ENCODE measurements around the gene PHLPP1.

DNA sequence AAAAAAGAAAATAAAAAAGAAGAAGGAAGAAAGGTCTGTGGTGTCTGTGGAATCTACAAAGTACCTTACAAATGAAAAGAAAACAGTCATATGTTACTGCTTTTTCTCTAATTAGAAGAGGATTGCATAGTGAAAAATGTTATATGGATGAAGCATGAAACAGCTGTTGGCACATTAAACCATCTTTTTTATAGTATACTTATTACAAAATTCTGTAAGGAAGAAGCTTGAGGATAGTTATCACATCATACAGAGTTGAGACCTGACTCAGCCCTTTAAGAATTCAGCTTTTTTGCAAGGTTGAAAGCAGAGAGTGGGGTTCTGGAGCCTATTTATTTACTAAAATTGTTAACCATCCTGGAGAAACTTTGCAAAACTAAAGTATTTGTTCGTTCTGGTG is 222.7 kb downstream of the PHLPP1 start:
- TF ChIP-seq, protein P1, sequence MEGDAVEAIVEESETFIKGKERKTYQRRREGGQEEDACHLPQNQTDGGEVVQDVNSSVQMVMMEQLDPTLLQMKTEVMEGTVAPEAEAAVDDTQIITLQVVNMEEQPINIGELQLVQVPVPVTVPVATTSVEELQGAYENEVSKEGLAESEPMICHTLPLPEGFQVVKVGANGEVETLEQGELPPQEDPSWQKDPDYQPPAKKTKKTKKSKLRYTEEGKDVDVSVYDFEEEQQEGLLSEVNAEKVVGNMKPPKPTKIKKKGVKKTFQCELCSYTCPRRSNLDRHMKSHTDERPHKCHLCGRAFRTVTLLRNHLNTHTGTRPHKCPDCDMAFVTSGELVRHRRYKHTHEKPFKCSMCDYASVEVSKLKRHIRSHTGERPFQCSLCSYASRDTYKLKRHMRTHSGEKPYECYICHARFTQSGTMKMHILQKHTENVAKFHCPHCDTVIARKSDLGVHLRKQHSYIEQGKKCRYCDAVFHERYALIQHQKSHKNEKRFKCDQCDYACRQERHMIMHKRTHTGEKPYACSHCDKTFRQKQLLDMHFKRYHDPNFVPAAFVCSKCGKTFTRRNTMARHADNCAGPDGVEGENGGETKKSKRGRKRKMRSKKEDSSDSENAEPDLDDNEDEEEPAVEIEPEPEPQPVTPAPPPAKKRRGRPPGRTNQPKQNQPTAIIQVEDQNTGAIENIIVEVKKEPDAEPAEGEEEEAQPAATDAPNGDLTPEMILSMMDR (IDR thresholded peaks at IDR 0.05), result no peak
- TF ChIP-seq POLR2A (IDR thresholded peaks at IDR 0.05), result no peak
